ENCODE results near the gene MAN2A1.

MAN2A1 gene

DNA sequence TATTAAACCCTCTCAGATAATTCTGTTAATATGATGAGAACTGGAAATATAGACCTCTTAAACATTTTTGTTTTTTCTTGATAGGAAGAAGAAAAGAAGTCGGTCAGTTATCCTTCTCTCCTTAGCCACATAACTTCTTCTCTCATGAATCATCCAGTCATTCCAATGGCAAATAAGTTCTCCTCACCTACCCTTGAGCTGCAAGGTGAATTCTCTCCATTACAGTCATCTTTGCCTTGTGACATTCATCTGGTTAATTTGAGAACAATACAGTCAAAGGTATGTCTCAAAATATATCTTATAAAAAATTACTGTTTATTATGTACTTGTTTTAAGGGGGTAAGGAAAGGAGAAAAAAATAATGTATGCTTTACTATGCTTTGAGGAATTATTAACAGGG is 165.3 kb downstream of the MAN2A1 start:
- TF ChIP-seq SIN3A (IDR thresholded peaks at IDR 0.05; ENCODE audit: borderline replicate concordance, insufficient read depth, low read length) (no peak), POLR2AphosphoS5 (IDR thresholded peaks at IDR 0.05; ENCODE audit: low read depth, low read length) (no peak), REST (IDR thresholded peaks at IDR 0.05; ENCODE audit: insufficient read depth in 1 of 2, low read depth in 2 of 2, low read length in 2 of 2) (no peak), TAF1 (IDR thresholded peaks at IDR 0.05; ENCODE audit: borderline replicate concordance, insufficient read depth, low read length) (no peak), FOXP2 (optimal IDR thresholded peaks at IDR 0.05; ENCODE audit: borderline replicate concordance, extremely low read depth, extremely low read length, insufficient read depth) (no peak)

- no peak for TF ChIP-seq POLR2AphosphoS5 (IDR thresholded peaks at IDR 0.05; ENCODE audit: low read depth, low read length)
- no peak for TF ChIP-seq SIN3A (IDR thresholded peaks at IDR 0.05; ENCODE audit: borderline replicate concordance, insufficient read depth, low read length)
- no peak for TF ChIP-seq FOXP2 (optimal IDR thresholded peaks at IDR 0.05; ENCODE audit: borderline replicate concordance, extremely low read depth, extremely low read length, insufficient read depth)
- no peak for TF ChIP-seq TAF1 (IDR thresholded peaks at IDR 0.05; ENCODE audit: borderline replicate concordance, insufficient read depth, low read length)
- no peak for TF ChIP-seq REST (IDR thresholded peaks at IDR 0.05; ENCODE audit: insufficient read depth in 1 of 2, low read depth in 2 of 2, low read length in 2 of 2)
Measured at GRCh38 chr5:109857405-109858031, 167.8 kb downstream of the MAN2A1 start.

GRCh38 chr5:109859537-109859936 is 169.8 kb downstream of the MAN2A1 start:
- TF ChIP-seq FOXP2 (optimal IDR thresholded peaks at IDR 0.05; ENCODE audit: borderline replicate concordance, extremely low read depth, extremely low read length, insufficient read depth) (no peak), TAF1 (IDR thresholded peaks at IDR 0.05; ENCODE audit: borderline replicate concordance, insufficient read depth, low read length) (no peak), REST (IDR thresholded peaks at IDR 0.05; ENCODE audit: insufficient read depth in 1 of 2, low read depth in 2 of 2, low read length in 2 of 2) (no peak), POLR2AphosphoS5 (IDR thresholded peaks at IDR 0.05; ENCODE audit: low read depth, low read length) (no peak), SIN3A (IDR thresholded peaks at IDR 0.05; ENCODE audit: borderline replicate concordance, insufficient read depth, low read length) (no peak)

DNA sequence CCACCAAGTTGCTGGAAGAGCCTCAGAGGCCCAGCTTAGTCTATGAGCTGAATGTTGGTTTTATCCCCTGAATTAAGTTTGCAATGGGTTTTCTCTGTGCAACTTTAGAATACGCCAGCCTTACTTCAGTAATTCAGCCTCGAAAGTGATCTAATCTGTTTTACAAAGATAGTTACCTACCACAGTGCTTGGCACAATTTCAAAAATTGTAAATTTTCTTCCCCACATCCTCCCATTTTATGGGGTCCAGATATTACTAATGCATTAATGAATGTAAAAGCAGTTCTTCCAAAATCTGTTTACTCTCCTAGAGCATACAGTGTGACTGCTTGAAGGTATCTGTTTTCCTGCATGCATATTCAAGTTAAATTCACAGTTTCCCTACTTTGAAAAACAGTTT is 172.6 kb downstream of the MAN2A1 start:
- TF ChIP-seq SIN3A (IDR thresholded peaks at IDR 0.05; ENCODE audit: borderline replicate concordance, insufficient read depth, low read length) (no peak), POLR2AphosphoS5 (IDR thresholded peaks at IDR 0.05; ENCODE audit: low read depth, low read length) (no peak), TAF1 (IDR thresholded peaks at IDR 0.05; ENCODE audit: borderline replicate concordance, insufficient read depth, low read length) (no peak), FOXP2 (optimal IDR thresholded peaks at IDR 0.05; ENCODE audit: borderline replicate concordance, extremely low read depth, extremely low read length, insufficient read depth) (no peak), REST (IDR thresholded peaks at IDR 0.05; ENCODE audit: insufficient read depth in 1 of 2, low read depth in 2 of 2, low read length in 2 of 2) (no peak)

Measured in PFSK-1 (cell line).